22Rv1 (cell line): Measurements from ENCODE around the gene NDUFA1.
"Not testable (repeated sequence)": the region's sequence is repeated elsewhere in the genome, so short reads cannot be mapped to it uniquely, and the experiment has no call there.

Experiments used
- H3K27ac ChIP-seq: fragments of 450-650 bp; 2 replicates; pipeline ENCODE4 v1.5.1; 2017
- ZFX ChIP-seq: fragments of 450-650 bp; IDR thresholded peaks from 2 replicates; pipeline ENCODE4 v1.6.1; 2017; ENCODE audit warnings: antibody characterized with exemption, borderline replicate concordance
- TF ChIP-seq, protein P1 (sequence below): fragments of 450-650 bp; IDR thresholded peaks from 2 replicates; pipeline ENCODE4 v1.5.1; 2017; ENCODE audit warnings: mild to moderate bottlenecking

The NDUFA1 gene

DNA sequence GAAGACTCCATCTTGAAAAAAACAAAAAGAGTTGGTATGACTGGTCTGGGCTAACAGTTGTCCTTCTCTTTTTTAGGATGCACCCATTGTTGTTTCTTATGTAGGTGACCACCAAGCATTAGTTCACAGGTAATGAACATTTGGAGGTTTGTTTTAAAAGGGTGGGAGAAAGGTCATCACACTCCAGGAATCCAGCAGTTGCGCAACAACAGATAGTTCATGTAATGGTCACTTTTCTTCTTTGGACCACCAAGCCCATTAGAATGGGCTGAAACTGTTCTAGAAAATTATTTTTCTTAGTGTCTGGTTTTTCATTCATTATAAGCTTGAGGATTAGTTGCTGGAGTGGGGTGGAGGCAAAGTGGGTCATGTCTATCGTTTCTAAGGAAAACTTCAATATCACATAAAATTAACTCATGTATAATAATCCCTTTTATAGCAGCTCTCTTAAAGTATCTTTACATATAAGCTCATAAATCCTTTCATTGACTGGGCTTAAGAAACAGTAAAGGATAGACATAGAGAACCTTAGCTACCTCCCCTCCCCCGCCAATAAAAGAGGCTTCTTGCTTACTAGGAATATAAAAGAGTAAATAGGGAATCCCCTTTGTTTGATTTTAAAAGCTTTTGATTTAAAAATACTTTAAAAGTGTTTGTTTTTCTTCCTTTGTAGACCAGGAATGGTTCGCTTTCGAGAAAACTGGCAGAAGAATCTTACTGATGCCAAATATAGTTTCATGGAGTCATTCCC is 48.4 kb downstream of the NDUFA1 start:
- no peak overlapping the region for H3K27ac ChIP-seq
- no peak for TF ChIP-seq ZFX
- TF ChIP-seq, protein P1, sequence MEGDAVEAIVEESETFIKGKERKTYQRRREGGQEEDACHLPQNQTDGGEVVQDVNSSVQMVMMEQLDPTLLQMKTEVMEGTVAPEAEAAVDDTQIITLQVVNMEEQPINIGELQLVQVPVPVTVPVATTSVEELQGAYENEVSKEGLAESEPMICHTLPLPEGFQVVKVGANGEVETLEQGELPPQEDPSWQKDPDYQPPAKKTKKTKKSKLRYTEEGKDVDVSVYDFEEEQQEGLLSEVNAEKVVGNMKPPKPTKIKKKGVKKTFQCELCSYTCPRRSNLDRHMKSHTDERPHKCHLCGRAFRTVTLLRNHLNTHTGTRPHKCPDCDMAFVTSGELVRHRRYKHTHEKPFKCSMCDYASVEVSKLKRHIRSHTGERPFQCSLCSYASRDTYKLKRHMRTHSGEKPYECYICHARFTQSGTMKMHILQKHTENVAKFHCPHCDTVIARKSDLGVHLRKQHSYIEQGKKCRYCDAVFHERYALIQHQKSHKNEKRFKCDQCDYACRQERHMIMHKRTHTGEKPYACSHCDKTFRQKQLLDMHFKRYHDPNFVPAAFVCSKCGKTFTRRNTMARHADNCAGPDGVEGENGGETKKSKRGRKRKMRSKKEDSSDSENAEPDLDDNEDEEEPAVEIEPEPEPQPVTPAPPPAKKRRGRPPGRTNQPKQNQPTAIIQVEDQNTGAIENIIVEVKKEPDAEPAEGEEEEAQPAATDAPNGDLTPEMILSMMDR, result no peak

DNA sequence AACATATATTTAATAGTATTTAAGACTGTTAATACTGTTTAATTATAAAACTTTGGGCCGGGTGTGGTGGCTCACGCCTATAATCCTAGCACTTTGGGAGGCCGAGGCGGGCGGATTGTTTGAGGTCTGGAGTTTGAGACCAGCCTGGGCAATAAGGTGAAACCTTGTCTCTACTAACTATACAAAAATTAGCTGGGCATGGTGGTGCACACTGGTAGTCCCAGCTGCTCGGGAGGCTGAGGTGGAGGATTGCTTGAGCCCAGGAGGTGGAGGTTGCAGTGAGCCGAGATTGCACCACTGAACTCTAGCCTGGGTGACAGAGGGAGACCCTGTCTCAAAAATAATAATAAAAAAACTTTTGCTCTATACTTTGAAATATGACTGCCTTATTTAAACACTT is 50.8 kb downstream of the NDUFA1 start:
- not testable (repeated sequence) for H3K27ac ChIP-seq
